ENCODE results near the gene USP47. TPM values are rescaled to one million over a fixed set of nuclear protein-coding genes. Genes with fewer than 3 reads are reported as not detected.

USP47 gene
- total RNA-seq, 4 donors from 2014 or later: 85.2 to 154 (median 94.5) TPM

DNA sequence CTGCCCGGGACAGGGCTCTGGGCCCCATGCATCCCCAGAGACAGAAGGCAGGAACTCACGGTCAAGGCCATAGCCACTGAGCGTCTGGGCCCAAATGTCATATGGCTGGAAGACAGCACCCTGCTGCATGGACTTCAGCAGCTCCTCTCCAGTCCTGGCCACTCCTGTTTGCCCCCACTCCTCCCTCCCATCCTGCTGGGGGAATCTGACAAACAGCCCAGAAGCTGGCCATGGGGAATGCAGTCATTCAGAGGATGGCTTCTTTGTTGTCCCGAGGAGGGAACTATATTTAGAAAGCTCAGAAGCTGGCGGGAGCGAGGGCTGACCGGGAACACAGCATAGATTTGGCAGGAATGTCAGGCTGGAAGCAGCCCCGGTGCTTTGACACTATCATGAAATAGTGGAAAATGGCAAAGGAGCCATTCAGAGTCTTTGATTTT lies 131.6 kb downstream of the USP47 start:
- WGBS, 2 donors: 54 to 70% methylated on average over 8 of the region's 8 CpGs
- H3K27ac ChIP-seq: peak overlapping the region in 2 of 3 donors; percentile 41 to 50
- H3K27me3 ChIP-seq: no peaks in the 10 kb centered on the region
- peak; percentile 23 to 27 for DNase-seq
- no peaks in the 10 kb centered on the region for H3K9me3 ChIP-seq
- H3K36me3 ChIP-seq: no peaks in the 10 kb centered on the region
- TF ChIP-seq, protein P1, sequence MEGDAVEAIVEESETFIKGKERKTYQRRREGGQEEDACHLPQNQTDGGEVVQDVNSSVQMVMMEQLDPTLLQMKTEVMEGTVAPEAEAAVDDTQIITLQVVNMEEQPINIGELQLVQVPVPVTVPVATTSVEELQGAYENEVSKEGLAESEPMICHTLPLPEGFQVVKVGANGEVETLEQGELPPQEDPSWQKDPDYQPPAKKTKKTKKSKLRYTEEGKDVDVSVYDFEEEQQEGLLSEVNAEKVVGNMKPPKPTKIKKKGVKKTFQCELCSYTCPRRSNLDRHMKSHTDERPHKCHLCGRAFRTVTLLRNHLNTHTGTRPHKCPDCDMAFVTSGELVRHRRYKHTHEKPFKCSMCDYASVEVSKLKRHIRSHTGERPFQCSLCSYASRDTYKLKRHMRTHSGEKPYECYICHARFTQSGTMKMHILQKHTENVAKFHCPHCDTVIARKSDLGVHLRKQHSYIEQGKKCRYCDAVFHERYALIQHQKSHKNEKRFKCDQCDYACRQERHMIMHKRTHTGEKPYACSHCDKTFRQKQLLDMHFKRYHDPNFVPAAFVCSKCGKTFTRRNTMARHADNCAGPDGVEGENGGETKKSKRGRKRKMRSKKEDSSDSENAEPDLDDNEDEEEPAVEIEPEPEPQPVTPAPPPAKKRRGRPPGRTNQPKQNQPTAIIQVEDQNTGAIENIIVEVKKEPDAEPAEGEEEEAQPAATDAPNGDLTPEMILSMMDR (IDR thresholded peaks at IDR 0.05): no peak
- no peak for TF ChIP-seq POLR2A (IDR thresholded peaks at IDR 0.05)
- intact Hi-C loops (cut with DNase I): no loop called here
- peaks cover 12 to 47% of the 10 kb centered on the region in 2 donors for H3K4me1 ChIP-seq
- H3K4me3 ChIP-seq (replicated peaks in 1 of 3): no peak overlapping the region

DNA sequence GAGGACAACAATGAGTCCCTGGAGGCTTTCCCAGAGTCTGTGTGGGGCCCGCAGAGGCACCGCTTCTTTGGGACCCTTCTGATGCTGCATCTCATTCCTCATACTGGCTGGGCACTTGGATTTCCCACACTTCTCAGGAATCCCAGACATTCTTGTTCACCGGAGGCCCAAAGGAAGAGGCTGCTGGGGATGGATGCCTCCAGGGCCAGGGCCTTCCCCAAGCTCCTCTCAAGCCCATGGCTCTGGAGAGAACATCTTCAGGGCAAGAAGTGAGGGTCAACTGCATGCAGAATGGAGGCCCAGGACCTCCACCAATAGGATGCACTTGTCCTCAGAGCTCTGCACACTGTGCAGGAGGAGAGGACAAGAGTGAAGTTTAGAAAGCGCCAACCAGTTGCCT lies 132.1 kb downstream of the USP47 start:
- intact Hi-C loops (cut with DNase I): no loop called here
- Histone ChIP-seq H3K36me3 (no peaks in the 10 kb centered on the region), H3K4me1 (peaks cover 12 to 52% of the 10 kb centered on the region in 2 donors), H3K9me3 (no peaks in the 10 kb centered on the region), H3K27me3 (no peaks in the 10 kb centered on the region), H3K4me3 (replicated peaks in 1 of 3) (no peak overlapping the region), H3K27ac (peak overlapping the region in 2 of 3 donors; percentile 41 to 50)
- WGBS, 2 donors: 77 to 81% methylated on average over 2 to 4 of the region's 4 CpGs
- DNase-seq: no peak
- TF ChIP-seq, protein P1 (IDR thresholded peaks at IDR 0.05): no peak
- no peak for TF ChIP-seq POLR2A (IDR thresholded peaks at IDR 0.05)

DNA sequence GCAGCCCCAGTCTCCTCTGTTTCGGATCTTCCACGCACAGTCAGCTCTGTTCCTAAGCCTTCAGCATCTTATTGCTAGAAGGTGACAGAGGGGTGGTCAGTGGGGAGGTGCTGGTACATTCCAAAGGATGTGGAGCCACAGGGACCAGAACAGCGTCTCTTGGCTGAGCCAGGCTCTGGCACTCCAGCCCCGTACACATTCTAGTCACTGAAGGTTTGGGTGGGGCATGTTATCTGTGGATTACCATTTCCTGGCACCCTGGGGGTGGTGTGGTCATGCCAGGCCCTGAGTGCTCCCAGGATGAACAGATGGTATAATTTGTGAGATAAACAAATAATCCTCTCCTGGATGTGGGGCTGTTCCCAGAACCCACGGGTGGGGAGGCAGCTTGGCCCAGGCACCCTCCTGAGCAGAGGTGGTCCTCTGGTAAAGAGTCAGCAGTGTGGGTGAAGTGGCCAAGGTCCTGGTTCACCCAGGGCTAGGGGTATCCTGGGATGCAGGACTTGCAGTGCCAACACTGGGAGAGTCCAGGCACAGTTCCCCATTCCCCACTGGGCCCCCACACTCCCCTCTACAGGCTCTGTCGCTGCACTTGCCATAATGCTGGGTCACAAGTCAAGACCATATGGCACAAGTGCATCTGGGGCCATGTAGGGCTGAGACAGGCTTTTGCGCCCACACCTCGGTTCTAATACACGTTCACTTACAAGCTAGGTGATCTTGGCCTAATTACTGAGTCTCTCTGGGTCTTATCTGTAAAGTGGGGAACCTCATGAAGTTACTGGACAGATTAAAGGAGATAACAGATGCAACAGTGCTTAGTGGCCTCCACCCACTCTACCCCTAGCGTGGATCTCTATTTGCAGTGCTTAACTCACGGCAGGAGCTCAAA lies 133.7 kb downstream of the USP47 start:
- DNase-seq: no peak
- peaks cover 12 to 59% of the 10 kb centered on the region in 2 donors for H3K4me1 ChIP-seq
- TF ChIP-seq, protein P1 (IDR thresholded peaks at IDR 0.05): no peak
- no peak for TF ChIP-seq POLR2A (IDR thresholded peaks at IDR 0.05)

GRCh38 chr11:11976481-11977127 lies 134.8 kb downstream of the USP47 start:
- TF ChIP-seq, protein P1 (IDR thresholded peaks at IDR 0.05): no peak
- TF ChIP-seq POLR2A (IDR thresholded peaks at IDR 0.05): no peak
- Histone ChIP-seq H3K9me3 (no peaks in the 10 kb centered on the region), H3K36me3 (no peaks in the 10 kb centered on the region), H3K27me3 (no peaks in the 10 kb centered on the region), H3K4me1 (peaks cover 9 to 59% of the 10 kb centered on the region in 2 donors), H3K4me3 (replicated peaks in 1 of 3) (no peak overlapping the region), H3K27ac (peak overlapping the region in 1 of 3 donors; percentile 36)
- 68 to 73% methylated on average over 6 of the region's 6 CpGs for WGBS, 2 donors
- intact Hi-C loops (cut with DNase I): no loop called here
- no peak for DNase-seq

More for the DNA sequence above, 133.7 kb downstream of the USP47 start:
- WGBS, 2 donors: 87 to 96% methylated on average over 10 to 11 of the region's 11 CpGs
- intact Hi-C loops (cut with DNase I): no loop called here
- Histone ChIP-seq H3K9me3 (no peaks in the 10 kb centered on the region), H3K27me3 (no peaks in the 10 kb centered on the region), H3K36me3 (no peaks in the 10 kb centered on the region), H3K27ac (no peak overlapping the region), H3K4me3 (replicated peaks in 1 of 3) (no peak overlapping the region)

Data from thyroid gland (tissue), 4 donors.